T-helper 1 cell treated with Interleukin-12 subunit alpha and Interleukin-12 subunit beta and Interleukin-4 antibody, amounts not matched to agents 30 μg/mL and 1 μg/mL, for 36 hours (primary cell): ENCODE data around the gene MRTO4.
A peak's percentile ranks its signal among the peaks of the same experiment; 100 is the strongest.

Experiments used
- H3K27ac Mint-ChIP-seq: one replicate; pipeline ENCODE4 v1.8.0; 2021; ENCODE audit warnings: mild to moderate bottlenecking, mixed read lengths
- H3K27me3 Mint-ChIP-seq: one replicate; pipeline ENCODE4 v1.8.0; 2021; ENCODE audit warnings: low read depth, mixed read lengths
- H3K36me3 Mint-ChIP-seq: one replicate; pipeline ENCODE4 v1.8.0; 2021; ENCODE audit warnings: low read depth, mixed read lengths
- H3K4me1 Mint-ChIP-seq: one replicate; pipeline ENCODE4 v1.8.0; 2021; ENCODE audit warnings: low read depth, mixed read lengths
- H3K4me3 Mint-ChIP-seq: one replicate; pipeline ENCODE4 v1.8.0; 2021; ENCODE audit warnings: mild to moderate bottlenecking, moderate library complexity, mixed read lengths
- H3K9me3 Mint-ChIP-seq: one replicate; pipeline ENCODE4 v1.8.0; 2021; ENCODE audit warnings: mixed read lengths

Gene MRTO4

GRCh38 chr1:19306941-19307340, 55.3 kb downstream of the MRTO4 start:
- Mint-ChIP-seq H3K4me3 (no peak overlapping the region), H3K9me3 (no peaks in the 10 kb centered on the region), H3K36me3 (peaks cover 18% of the 10 kb centered on the region), H3K4me1 (peaks cover 12% of the 10 kb centered on the region), H3K27ac (no peak overlapping the region), H3K27me3 (no peaks in the 10 kb centered on the region)

GRCh38 chr1:19307794-19308508, 56.3 kb downstream of the MRTO4 start:
- no peaks in the 10 kb centered on the region for H3K27me3 Mint-ChIP-seq
- peaks cover 18% of the 10 kb centered on the region for H3K36me3 Mint-ChIP-seq
- H3K4me3 Mint-ChIP-seq, result no peak overlapping the region
- peaks cover 15% of the 10 kb centered on the region for H3K4me1 Mint-ChIP-seq
- H3K27ac Mint-ChIP-seq, result no peak overlapping the region
- no peaks in the 10 kb centered on the region for H3K9me3 Mint-ChIP-seq

DNA sequence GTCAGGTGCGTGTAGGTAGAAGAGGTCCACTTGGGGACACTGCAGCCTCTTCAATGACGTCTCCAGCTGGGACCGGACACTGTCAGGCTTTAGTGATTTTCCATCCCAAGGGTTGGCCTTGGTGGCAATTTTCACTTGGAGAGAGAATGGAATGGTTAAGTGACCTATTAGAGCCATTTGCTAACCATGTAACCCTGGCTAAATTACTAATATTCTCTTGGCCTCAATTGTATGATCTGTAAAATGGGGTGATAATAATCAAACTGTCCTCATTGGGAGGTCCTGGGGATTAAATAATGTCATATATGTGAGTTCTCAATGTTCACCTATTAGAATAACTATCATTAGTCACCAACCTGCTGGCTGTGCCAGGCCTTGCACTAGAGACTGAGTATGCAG, 56.9 kb downstream of the MRTO4 start:
- H3K27me3 Mint-ChIP-seq, result no peaks in the 10 kb centered on the region
- peaks cover 18% of the 10 kb centered on the region for H3K36me3 Mint-ChIP-seq
- H3K27ac Mint-ChIP-seq, result no peak overlapping the region
- no peaks in the 10 kb centered on the region for H3K9me3 Mint-ChIP-seq
- H3K4me3 Mint-ChIP-seq, result no peak overlapping the region
- H3K4me1 Mint-ChIP-seq, result peaks cover 21% of the 10 kb centered on the region

DNA sequence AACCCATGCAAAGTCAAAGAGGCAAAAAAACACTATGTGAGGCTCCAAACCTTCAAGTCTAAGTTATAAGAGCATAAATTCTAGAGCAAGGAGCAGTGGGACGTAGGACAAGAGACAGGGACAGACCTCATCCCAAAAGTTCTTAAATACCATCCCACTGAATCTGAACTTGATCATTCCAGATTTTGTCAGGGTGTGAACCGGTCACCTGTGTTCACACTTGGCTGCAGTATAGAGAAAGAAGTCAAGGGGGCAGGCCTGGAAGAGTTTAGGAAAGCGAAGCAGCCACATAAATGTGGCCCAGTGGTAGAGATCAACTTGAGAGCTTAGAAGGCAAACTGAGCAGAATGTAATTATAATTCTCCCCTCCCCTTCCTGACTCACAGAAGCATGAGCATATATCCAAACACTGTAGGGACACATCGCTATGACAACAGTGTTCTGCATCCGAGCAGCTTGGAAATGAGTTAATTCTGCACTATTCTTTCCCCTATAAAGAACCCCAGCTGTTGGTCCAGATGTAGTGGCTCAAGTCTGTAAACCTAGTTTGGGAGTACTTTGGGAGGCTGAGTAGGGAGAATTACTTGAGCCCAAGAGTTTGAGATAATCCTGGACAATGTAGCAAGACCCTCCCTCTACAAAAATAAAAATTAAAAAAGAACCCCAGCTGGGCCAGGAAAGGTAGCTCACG, 57.7 kb downstream of the MRTO4 start:
- H3K4me1 Mint-ChIP-seq, result peaks cover 25% of the 10 kb centered on the region
- H3K27ac Mint-ChIP-seq, result no peak overlapping the region
- H3K9me3 Mint-ChIP-seq, result no peaks in the 10 kb centered on the region
- peaks cover 18% of the 10 kb centered on the region for H3K36me3 Mint-ChIP-seq
- peak overlapping the region; percentile 3 for H3K4me3 Mint-ChIP-seq
- no peaks in the 10 kb centered on the region for H3K27me3 Mint-ChIP-seq
